ENCODE data around the gene HCK.
A peak's percentile ranks its signal among the peaks of the same experiment; 100 is the strongest.

The HCK gene

GRCh38 chr20:32052090-32052777, at the start of gene HCK:
HCK (plus strand) TSS chr20:32052242.
- TF ChIP-seq CTCF (IDR thresholded peaks at IDR 0.05), result no peak
- peak within 1 kb of the TSS in 1 of 2 donors; percentile 78 for H3K27ac ChIP-seq
- no peak for DNase-seq (ENCODE audit: low spot score)
- H3K4me3 ChIP-seq, result peak within 1 kb of the TSS; percentile 66

- TF ChIP-seq CTCF (IDR thresholded peaks at IDR 0.05), result no peak
- no peak overlapping the region for H3K27ac ChIP-seq
- no peak for DNase-seq (ENCODE audit: low spot score)
Observed at GRCh38 chr20:32003325-32003724, 48.7 kb upstream of the HCK start.

GRCh38 chr20:32004963-32005362, 47.1 kb upstream of the HCK start:
- no peak overlapping the region for H3K4me3 ChIP-seq
- no peak for TF ChIP-seq CTCF (IDR thresholded peaks at IDR 0.05)
- no peak for DNase-seq (ENCODE audit: low spot score)
- H3K27ac ChIP-seq, result no peak overlapping the region

More at GRCh38 chr20:32003325-32003724, 48.7 kb upstream of the HCK start:
- no peak overlapping the region for H3K4me3 ChIP-seq

- no peak for DNase-seq (ENCODE audit: low spot score)
- TF ChIP-seq CTCF (IDR thresholded peaks at IDR 0.05), result no peak
- H3K27ac ChIP-seq, result no peak overlapping the region
- H3K4me3 ChIP-seq, result no peak overlapping the region
Observed at GRCh38 chr20:32006053-32006452, 46.0 kb upstream of the HCK start.

GRCh38 chr20:32006841-32007786, 44.9 kb upstream of the HCK start:
- H3K4me3 ChIP-seq, result no peak overlapping the region
- DNase-seq (ENCODE audit: low spot score), result no peak
- H3K27ac ChIP-seq, result no peak overlapping the region
- no peak for TF ChIP-seq CTCF (IDR thresholded peaks at IDR 0.05)

GRCh38 chr20:32007787-32008616, 44.0 kb upstream of the HCK start:
- no peak for TF ChIP-seq CTCF (IDR thresholded peaks at IDR 0.05)
- H3K4me3 ChIP-seq, result no peak overlapping the region
- no peak overlapping the region for H3K27ac ChIP-seq
- no peak for DNase-seq (ENCODE audit: low spot score)

Measured in coronary artery (tissue), 2 donors.